Stimulated activated CD4-positive, alpha-beta T cell treated with anti-CD3 and anti-CD28 coated beads, TNF-alpha, amount 100 ng/mL, for 1 hour (primary cell): ENCODE data around the gene LNX1.

Experiments
- DNase-seq, 3 donors: peaks; one replicate each; pipeline ENCODE4 v3.0.0-alpha.2; 2020; ENCODE audit warnings: low read depth in 3 of 3, low spot score in 1 of 3

LNX1 gene

GRCh38 chr4:53599632-53600031, 8.3 kb upstream of the LNX1 start:
- DNase-seq, result no peak

- no peak for DNase-seq
Observed at GRCh38 chr4:53598901-53599300, 7.6 kb upstream of the LNX1 start.

- no peak for DNase-seq
Observed at GRCh38 chr4:53598483-53598882, 7.2 kb upstream of the LNX1 start.

- DNase-seq, result no peak
Observed at GRCh38 chr4:53596901-53597300, 5.6 kb upstream of the LNX1 start.

GRCh38 chr4:53595834-53596233, 4.5 kb upstream of the LNX1 start:
- no peak for DNase-seq

GRCh38 chr4:53595204-53595603, 3.9 kb upstream of the LNX1 start:
- DNase-seq, result no peak

- no peak for DNase-seq
Observed at GRCh38 chr4:53593765-53594164, 2.5 kb upstream of the LNX1 start.

- DNase-seq, result no peak
Observed at GRCh38 chr4:53592686-53593501, 1.6 kb upstream of the LNX1 start.

GRCh38 chr4:53592122-53592521, 836 bp upstream of the LNX1 start:
- DNase-seq, result no peak

- DNase-seq, result no peak
Observed at GRCh38 chr4:53590187-53590586, 1.1 kb downstream of the LNX1 start.

GRCh38 chr4:53589511-53589910, 1.8 kb downstream of the LNX1 start:
- DNase-seq, result no peak

GRCh38 chr4:53587135-53587534, 4.2 kb downstream of the LNX1 start:
- no peak for DNase-seq

- DNase-seq, result no peak
Observed at GRCh38 chr4:53586121-53586816, 5.0 kb downstream of the LNX1 start.

GRCh38 chr4:53584658-53585057, 6.6 kb downstream of the LNX1 start:
- DNase-seq, result no peak

GRCh38 chr4:53583513-53583912, 7.8 kb downstream of the LNX1 start:
- DNase-seq, result no peak

- no peak for DNase-seq
Observed at GRCh38 chr4:53582194-53582593, 9.1 kb downstream of the LNX1 start.

- DNase-seq, result no peak
Observed at GRCh38 chr4:53580274-53580673, 11.0 kb downstream of the LNX1 start.

GRCh38 chr4:53579826-53580225, 11.5 kb downstream of the LNX1 start:
- DNase-seq, result no peak

GRCh38 chr4:53576676-53577372, 14.5 kb downstream of the LNX1 start:
- no peak for DNase-seq

GRCh38 chr4:53576071-53576617, 15.1 kb downstream of the LNX1 start:
- no peak for DNase-seq

GRCh38 chr4:53575552-53575951, 15.7 kb downstream of the LNX1 start:
- no peak for DNase-seq

GRCh38 chr4:53574528-53574927, 16.8 kb downstream of the LNX1 start:
- DNase-seq, result no peak
